ENCODE measurements around the gene OLFM1.

Gene OLFM1

DNA sequence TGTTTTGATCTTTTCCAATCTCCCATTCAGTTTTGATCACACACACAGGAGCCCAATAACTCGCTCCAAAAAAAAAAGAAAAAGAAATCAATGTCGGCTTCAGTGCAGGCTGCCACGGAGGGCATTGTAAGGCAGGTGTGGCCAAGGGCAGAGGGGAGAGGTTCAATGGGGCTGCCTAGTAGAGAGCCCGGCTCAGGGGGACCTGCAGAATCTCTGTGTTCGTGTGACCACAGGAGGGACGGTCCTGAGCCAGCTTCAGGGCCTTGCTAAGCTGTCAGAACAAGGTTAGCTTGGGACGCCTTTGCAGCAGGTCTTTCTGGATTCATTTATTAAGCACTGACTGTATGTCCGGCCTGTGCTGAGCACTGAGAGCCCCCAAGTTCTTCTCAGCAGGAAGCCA is 22.2 kb downstream of the OLFM1 start:
- TF ChIP-seq EGR1 (IDR thresholded peaks at IDR 0.05) (no peak), NFIC (IDR thresholded peaks at IDR 0.05) (no peak), FOXM1 (IDR thresholded peaks at IDR 0.05; ENCODE audit: borderline replicate concordance, low read depth) (no peak), EP300 (IDR thresholded peaks at IDR 0.05; ENCODE audit: borderline replicate concordance) (no peak), ZBTB7A (IDR thresholded peaks at IDR 0.05; ENCODE audit: low read depth) (no peak), TEAD4 (IDR thresholded peaks at IDR 0.05) (no peak), CEBPB (IDR thresholded peaks at IDR 0.05) (no peak), TCF12 (IDR thresholded peaks at IDR 0.05; ENCODE audit: low read depth) (no peak), TAF1 (IDR thresholded peaks at IDR 0.05; ENCODE audit: low read depth) (no peak), YY1 (IDR thresholded peaks at IDR 0.05; ENCODE audit: low read depth) (no peak), RAD21 (IDR thresholded peaks at IDR 0.05; ENCODE audit: low read depth) (no peak), CREB1 (IDR thresholded peaks at IDR 0.05; ENCODE audit: low read depth) (no peak)
- TF ChIP-seq, protein P1, sequence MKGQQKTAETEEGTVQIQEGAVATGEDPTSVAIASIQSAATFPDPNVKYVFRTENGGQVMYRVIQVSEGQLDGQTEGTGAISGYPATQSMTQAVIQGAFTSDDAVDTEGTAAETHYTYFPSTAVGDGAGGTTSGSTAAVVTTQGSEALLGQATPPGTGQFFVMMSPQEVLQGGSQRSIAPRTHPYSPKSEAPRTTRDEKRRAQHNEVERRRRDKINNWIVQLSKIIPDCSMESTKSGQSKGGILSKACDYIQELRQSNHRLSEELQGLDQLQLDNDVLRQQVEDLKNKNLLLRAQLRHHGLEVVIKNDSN (IDR thresholded peaks at IDR 0.05): no peak
- TF ChIP-seq, protein P2, sequence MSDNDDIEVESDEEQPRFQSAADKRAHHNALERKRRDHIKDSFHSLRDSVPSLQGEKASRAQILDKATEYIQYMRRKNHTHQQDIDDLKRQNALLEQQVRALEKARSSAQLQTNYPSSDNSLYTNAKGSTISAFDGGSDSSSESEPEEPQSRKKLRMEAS (IDR thresholded peaks at IDR 0.05): no peak
- TF ChIP-seq, protein P3, sequence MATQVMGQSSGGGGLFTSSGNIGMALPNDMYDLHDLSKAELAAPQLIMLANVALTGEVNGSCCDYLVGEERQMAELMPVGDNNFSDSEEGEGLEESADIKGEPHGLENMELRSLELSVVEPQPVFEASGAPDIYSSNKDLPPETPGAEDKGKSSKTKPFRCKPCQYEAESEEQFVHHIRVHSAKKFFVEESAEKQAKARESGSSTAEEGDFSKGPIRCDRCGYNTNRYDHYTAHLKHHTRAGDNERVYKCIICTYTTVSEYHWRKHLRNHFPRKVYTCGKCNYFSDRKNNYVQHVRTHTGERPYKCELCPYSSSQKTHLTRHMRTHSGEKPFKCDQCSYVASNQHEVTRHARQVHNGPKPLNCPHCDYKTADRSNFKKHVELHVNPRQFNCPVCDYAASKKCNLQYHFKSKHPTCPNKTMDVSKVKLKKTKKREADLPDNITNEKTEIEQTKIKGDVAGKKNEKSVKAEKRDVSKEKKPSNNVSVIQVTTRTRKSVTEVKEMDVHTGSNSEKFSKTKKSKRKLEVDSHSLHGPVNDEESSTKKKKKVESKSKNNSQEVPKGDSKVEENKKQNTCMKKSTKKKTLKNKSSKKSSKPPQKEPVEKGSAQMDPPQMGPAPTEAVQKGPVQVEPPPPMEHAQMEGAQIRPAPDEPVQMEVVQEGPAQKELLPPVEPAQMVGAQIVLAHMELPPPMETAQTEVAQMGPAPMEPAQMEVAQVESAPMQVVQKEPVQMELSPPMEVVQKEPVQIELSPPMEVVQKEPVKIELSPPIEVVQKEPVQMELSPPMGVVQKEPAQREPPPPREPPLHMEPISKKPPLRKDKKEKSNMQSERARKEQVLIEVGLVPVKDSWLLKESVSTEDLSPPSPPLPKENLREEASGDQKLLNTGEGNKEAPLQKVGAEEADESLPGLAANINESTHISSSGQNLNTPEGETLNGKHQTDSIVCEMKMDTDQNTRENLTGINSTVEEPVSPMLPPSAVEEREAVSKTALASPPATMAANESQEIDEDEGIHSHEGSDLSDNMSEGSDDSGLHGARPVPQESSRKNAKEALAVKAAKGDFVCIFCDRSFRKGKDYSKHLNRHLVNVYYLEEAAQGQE (IDR thresholded peaks at IDR 0.05; ENCODE audit: low read depth): no peak

DNA sequence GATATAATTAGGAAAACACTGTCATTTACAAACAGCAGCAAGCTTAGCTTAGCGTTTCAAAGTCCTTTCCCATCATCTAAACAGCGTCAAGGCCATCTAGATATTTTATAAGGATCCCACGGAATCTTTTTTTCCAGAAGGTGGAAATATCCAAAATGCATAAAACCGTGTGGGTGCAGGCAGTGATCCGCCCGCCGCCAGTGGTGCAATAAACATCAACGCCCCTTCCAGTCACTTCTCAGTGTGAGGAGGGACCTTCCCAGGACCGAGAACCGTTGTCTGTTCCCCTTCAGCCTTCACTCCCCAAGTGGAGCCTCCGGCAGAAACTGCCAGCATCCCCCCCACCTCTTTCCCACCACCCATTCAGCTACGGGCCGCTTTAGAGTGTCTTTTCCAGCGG is 22.9 kb downstream of the OLFM1 start:
- TF ChIP-seq NFIC (IDR thresholded peaks at IDR 0.05) (no peak), CREB1 (IDR thresholded peaks at IDR 0.05; ENCODE audit: low read depth) (no peak), RAD21 (IDR thresholded peaks at IDR 0.05; ENCODE audit: low read depth) (no peak), YY1 (IDR thresholded peaks at IDR 0.05; ENCODE audit: low read depth) (no peak), ZBTB7A (IDR thresholded peaks at IDR 0.05; ENCODE audit: low read depth) (no peak), EGR1 (IDR thresholded peaks at IDR 0.05) (no peak), TEAD4 (IDR thresholded peaks at IDR 0.05) (no peak)
- TF ChIP-seq, protein P2 (IDR thresholded peaks at IDR 0.05): no peak
- TF ChIP-seq, protein P3 (IDR thresholded peaks at IDR 0.05; ENCODE audit: low read depth): no peak
- TF ChIP-seq, protein P1 (IDR thresholded peaks at IDR 0.05): no peak

DNA sequence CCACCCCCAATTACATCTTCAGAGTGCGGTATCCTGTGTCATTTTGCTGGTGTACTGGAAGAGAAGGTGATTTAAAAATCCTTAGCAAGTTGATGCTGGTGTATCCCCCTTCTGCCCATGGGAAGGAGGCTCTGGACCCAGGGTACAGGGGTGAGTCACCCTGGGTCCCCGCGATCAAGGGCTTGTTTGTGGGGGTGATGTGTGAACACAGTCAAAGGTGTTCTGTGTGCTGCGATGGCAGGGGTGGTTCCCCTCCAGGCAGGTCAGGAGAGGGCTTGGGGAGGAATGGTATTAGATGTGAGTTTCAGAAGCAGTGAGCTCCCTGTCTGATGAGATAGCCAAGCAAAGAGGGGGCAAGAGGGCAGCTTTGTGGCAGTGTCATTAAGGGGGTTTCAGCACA is 28.9 kb downstream of the OLFM1 start:
- TF ChIP-seq YY1 (IDR thresholded peaks at IDR 0.05; ENCODE audit: low read depth): no peak
- TF ChIP-seq, protein P2 (IDR thresholded peaks at IDR 0.05): no peak
- TF ChIP-seq, protein P1 (IDR thresholded peaks at IDR 0.05): no peak
- TF ChIP-seq CREB1 (IDR thresholded peaks at IDR 0.05; ENCODE audit: low read depth): no peak
- no peak for TF ChIP-seq CEBPB (IDR thresholded peaks at IDR 0.05)
- TF ChIP-seq, protein P3 (IDR thresholded peaks at IDR 0.05; ENCODE audit: low read depth): no peak
- no peak for TF ChIP-seq ZBTB7A (IDR thresholded peaks at IDR 0.05; ENCODE audit: low read depth)
- no peak for TF ChIP-seq TAF1 (IDR thresholded peaks at IDR 0.05; ENCODE audit: low read depth)
- no peak for TF ChIP-seq EP300 (IDR thresholded peaks at IDR 0.05; ENCODE audit: borderline replicate concordance)
- TF ChIP-seq FOXM1 (IDR thresholded peaks at IDR 0.05; ENCODE audit: borderline replicate concordance, low read depth): no peak
- no peak for TF ChIP-seq TCF12 (IDR thresholded peaks at IDR 0.05; ENCODE audit: low read depth)
- no peak for TF ChIP-seq NFIC (IDR thresholded peaks at IDR 0.05)
- no peak for TF ChIP-seq EGR1 (IDR thresholded peaks at IDR 0.05)
- TF ChIP-seq RAD21 (IDR thresholded peaks at IDR 0.05; ENCODE audit: low read depth): no peak
- no peak for TF ChIP-seq TEAD4 (IDR thresholded peaks at IDR 0.05)

DNA sequence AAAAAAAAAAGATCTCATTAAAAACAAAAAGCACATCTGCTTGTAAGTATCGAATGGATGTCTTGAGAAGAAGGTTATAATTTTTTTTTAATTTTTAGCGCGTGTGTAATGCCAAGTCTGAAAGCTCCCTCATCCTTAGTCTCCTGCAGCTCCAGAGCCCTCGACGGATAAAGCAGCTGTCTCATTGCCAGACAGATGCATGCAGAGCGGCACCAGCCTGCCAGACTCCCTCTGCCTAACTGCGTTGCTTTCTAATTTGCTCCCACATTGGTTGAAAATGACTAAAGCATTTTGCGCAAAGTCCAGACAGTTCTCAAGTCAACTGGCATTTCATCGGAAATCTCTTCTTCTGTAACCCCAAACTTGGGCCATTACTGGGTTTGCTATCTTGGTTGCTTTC is 29.4 kb downstream of the OLFM1 start:
- no peak for TF ChIP-seq TCF12 (IDR thresholded peaks at IDR 0.05; ENCODE audit: low read depth)
- TF ChIP-seq, protein P1 (IDR thresholded peaks at IDR 0.05): no peak

Data from Ishikawa (cell line).